Astrocyte (in vitro differentiated cells and primary cell): ENCODE measurements around the gene TNFRSF8.

ENCODE experiments used
- EZH2 ChIP-seq: IDR thresholded peaks from 2 replicates; pipeline ENCODE4 v1.6.1; 2012; ENCODE audit warnings: mild to moderate bottlenecking, low read length, inconsistent platforms; ENCODE audit not compliant: insufficient read depth
- TF ChIP-seq, protein P1 (sequence below): IDR thresholded peaks from 2 replicates; pipeline ENCODE4 v1.5.1; 2011; ENCODE audit warnings: low read depth, mild to moderate bottlenecking, inconsistent platforms, low read length, moderate library complexity; ENCODE audit not compliant: insufficient read depth

DNA sequence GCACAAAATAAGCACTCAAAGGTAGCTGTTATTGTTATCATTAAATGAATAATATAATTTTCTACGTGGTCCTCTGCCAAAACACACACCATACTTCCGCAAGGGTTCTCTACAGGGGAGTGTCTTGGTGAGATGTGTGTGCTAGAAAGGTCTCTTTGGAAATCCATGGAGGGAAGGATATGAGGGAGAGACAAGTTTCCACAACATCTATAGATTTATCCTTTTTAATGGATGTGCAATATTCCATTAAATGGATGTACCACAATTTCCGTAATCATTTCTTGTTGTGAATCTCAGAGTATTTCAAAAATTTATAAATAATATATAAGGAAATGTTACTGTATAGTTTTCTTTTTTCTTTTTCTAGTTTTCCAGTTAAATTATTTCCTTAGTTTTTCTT lies 2.6 kb upstream of the TNFRSF8 start:
- TF ChIP-seq, protein P1, sequence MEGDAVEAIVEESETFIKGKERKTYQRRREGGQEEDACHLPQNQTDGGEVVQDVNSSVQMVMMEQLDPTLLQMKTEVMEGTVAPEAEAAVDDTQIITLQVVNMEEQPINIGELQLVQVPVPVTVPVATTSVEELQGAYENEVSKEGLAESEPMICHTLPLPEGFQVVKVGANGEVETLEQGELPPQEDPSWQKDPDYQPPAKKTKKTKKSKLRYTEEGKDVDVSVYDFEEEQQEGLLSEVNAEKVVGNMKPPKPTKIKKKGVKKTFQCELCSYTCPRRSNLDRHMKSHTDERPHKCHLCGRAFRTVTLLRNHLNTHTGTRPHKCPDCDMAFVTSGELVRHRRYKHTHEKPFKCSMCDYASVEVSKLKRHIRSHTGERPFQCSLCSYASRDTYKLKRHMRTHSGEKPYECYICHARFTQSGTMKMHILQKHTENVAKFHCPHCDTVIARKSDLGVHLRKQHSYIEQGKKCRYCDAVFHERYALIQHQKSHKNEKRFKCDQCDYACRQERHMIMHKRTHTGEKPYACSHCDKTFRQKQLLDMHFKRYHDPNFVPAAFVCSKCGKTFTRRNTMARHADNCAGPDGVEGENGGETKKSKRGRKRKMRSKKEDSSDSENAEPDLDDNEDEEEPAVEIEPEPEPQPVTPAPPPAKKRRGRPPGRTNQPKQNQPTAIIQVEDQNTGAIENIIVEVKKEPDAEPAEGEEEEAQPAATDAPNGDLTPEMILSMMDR: no peak
- TF ChIP-seq EZH2: no peak
